ENCODE data around the gene RBBP7. TPM values are rescaled to one million over a fixed set of nuclear protein-coding genes. Genes with fewer than 3 reads are reported as not detected.

Gene RBBP7
- total RNA-seq: 100 to 1,000 TPM in 1 of 4 donors, 10 to 100 TPM in 3; 40.7 to 117 (median 47.8) TPM

DNA sequence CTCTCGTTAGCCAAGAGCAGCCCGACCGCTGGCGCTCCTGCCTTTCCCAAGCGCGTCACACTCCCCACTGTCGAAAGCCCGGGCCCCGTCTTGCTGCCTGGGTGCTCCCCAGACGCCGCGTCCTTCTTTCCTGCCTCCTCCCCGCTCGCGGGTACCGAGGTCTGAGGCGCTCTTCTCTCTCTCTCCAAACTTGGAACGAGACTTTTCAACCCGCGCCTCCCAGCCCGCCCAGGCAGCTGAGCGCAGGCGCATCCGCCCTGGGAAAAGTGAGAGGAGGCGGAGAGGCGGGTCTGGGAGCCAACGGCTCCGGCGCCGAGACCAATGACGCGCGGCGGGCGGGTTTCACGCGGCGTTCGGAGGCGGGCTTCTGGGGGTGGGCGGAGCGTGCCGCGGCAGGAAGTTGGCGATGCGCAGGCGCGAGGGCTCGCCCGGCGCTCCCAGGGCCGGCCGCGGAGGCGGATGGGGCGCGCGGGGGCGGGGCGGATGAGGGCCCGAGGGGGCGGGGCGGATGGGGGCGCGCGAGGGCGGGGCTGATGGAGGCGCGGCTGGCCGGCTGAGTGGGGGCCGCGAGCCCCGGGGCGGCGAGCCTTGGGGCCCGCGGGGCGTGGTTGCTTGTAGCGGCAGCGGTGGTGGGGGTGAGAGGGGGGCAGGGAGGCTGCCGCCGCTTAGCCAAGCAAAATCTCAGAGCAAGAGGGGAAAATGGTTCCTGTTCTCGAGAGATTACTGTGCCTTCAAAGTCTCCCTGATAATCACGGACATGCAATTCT, at the start of gene RBBP7:
TSS of gene RBBP7 (minus strand) at position 268 of the 767 bp plus-strand sequence. CDS start 309 bp downstream, outside the sequence.
- H3K27me3 ChIP-seq: no peaks in the 10 kb centered on the region
- peak; percentile 90 to 96 (median 92) for DNase-seq
- H3K4me3 ChIP-seq: peak within 1 kb of the TSS; percentile 64 to 84 (median 70)
- peak within 1 kb of the TSS; percentile 85 to 94 (median 92) for H3K27ac ChIP-seq
- TF ChIP-seq, protein P1, sequence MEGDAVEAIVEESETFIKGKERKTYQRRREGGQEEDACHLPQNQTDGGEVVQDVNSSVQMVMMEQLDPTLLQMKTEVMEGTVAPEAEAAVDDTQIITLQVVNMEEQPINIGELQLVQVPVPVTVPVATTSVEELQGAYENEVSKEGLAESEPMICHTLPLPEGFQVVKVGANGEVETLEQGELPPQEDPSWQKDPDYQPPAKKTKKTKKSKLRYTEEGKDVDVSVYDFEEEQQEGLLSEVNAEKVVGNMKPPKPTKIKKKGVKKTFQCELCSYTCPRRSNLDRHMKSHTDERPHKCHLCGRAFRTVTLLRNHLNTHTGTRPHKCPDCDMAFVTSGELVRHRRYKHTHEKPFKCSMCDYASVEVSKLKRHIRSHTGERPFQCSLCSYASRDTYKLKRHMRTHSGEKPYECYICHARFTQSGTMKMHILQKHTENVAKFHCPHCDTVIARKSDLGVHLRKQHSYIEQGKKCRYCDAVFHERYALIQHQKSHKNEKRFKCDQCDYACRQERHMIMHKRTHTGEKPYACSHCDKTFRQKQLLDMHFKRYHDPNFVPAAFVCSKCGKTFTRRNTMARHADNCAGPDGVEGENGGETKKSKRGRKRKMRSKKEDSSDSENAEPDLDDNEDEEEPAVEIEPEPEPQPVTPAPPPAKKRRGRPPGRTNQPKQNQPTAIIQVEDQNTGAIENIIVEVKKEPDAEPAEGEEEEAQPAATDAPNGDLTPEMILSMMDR (IDR thresholded peaks at IDR 0.05): peak in 1 of 6 experiments; percentile 18
- peak; percentile 60 to 81 for TF ChIP-seq POLR2A (IDR thresholded peaks at IDR 0.05)
- no peaks in the 10 kb centered on the region for H3K9me3 ChIP-seq
- H3K36me3 ChIP-seq: no peaks in the 10 kb centered on the region
- H3K4me1 ChIP-seq: peaks cover 0 to 22% (median 2%) of the 10 kb centered on the region in 4 donors

GRCh38 chrX:16918979-16919378, 48.8 kb upstream of the RBBP7 start:
- no peak for DNase-seq
- TF ChIP-seq, protein P1 (IDR thresholded peaks at IDR 0.05): no peak
- TF ChIP-seq POLR2A (IDR thresholded peaks at IDR 0.05): no peak
- Histone ChIP-seq H3K27me3 (no peaks in the 10 kb centered on the region), H3K9me3 (no peaks in the 10 kb centered on the region), H3K4me3 (no peak overlapping the region), H3K4me1 (no peaks in the 10 kb centered on the region), H3K27ac (no peak overlapping the region), H3K36me3 (no peaks in the 10 kb centered on the region)

DNA sequence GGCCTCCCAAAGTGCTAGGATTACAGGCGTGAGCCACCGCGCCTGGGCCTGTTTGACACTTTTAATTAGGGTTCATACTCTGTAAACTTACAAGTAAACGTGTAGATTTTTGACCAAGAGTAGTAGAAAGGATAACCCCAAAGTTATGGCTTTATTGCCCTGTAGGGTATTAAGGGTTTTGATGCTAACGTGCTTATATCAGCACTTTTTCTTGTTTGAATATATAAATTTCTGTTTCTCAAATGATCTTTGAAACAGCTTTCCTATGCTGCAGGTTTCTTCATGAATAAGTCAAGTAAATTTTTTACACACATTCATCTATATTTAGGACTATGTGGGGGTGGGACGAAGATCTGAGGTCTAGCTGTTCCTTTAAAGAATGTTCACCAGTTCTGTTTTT, 47.0 kb upstream of the RBBP7 start:
- no peaks in the 10 kb centered on the region for H3K36me3 ChIP-seq
- no peak for DNase-seq
- H3K4me3 ChIP-seq: no peak overlapping the region
- no peaks in the 10 kb centered on the region for H3K9me3 ChIP-seq
- no peaks in the 10 kb centered on the region for H3K4me1 ChIP-seq
- no peaks in the 10 kb centered on the region for H3K27me3 ChIP-seq
- H3K27ac ChIP-seq: no peak overlapping the region
- TF ChIP-seq POLR2A (IDR thresholded peaks at IDR 0.05): no peak
- TF ChIP-seq, protein P1 (IDR thresholded peaks at IDR 0.05): no peak

- DNase-seq: no peak
- H3K36me3 ChIP-seq: no peaks in the 10 kb centered on the region
- no peak for TF ChIP-seq POLR2A (IDR thresholded peaks at IDR 0.05)
- TF ChIP-seq, protein P1 (IDR thresholded peaks at IDR 0.05): no peak
Observed at GRCh38 chrX:16916561-16916960, 46.4 kb upstream of the RBBP7 start.

DNA sequence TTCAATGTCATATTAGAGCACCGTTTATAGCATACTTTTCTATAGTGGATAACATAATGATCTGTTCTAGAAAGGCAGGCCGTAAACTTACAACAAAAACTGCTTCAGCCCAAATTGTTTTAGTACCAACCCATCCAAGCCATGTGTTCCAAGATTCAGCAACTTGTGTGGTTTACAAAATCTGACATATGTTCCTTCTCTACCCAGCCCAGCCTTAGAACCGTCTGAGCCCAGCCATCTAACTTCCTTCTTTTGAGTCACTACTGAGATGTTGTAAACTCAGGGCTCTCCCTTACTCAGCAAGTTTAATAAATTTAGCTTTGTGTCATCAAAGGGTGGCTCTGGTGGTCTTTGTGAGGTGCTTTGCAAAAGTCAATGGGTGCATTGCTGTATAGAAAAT, 43.9 kb upstream of the RBBP7 start:
- Histone ChIP-seq H3K27me3 (no peaks in the 10 kb centered on the region), H3K9me3 (no peaks in the 10 kb centered on the region), H3K27ac (no peak overlapping the region), H3K36me3 (no peaks in the 10 kb centered on the region), H3K4me1 (no peaks in the 10 kb centered on the region), H3K4me3 (no peak overlapping the region)
- TF ChIP-seq POLR2A (IDR thresholded peaks at IDR 0.05): no peak
- DNase-seq: no peak

More at GRCh38 chrX:16916561-16916960, 46.4 kb upstream of the RBBP7 start:
- Histone ChIP-seq H3K4me1 (no peaks in the 10 kb centered on the region), H3K27me3 (no peaks in the 10 kb centered on the region), H3K27ac (no peak overlapping the region), H3K9me3 (no peaks in the 10 kb centered on the region), H3K4me3 (no peak overlapping the region)

- H3K27me3 ChIP-seq: no peaks in the 10 kb centered on the region
- H3K36me3 ChIP-seq: no peaks in the 10 kb centered on the region
- H3K4me3 ChIP-seq: no peak overlapping the region
- no peak for TF ChIP-seq POLR2A (IDR thresholded peaks at IDR 0.05)
- TF ChIP-seq, protein P1 (IDR thresholded peaks at IDR 0.05): no peak
- no peaks in the 10 kb centered on the region for H3K4me1 ChIP-seq
- no peak overlapping the region for H3K27ac ChIP-seq
- DNase-seq: no peak
- no peaks in the 10 kb centered on the region for H3K9me3 ChIP-seq
Observed at GRCh38 chrX:16910376-16910775, 40.2 kb upstream of the RBBP7 start.
